HL-60 (cell line): ENCODE measurements around the gene PRDX2.

ENCODE experiments used
- DNase-seq, 2 experiments: peaks; one replicate each; pipeline ENCODE4 v3.0.0-alpha.2; 2010 to 2020; ENCODE audit warnings: low read depth in 1 of 2, low spot score in 1 of 2
- H3K27ac ChIP-seq: fragments of 250-450 bp; sonication (Bioruptor Pico); replicated peaks from 2 replicates; pipeline ENCODE4 v1.5.1; 2020; ENCODE audit warnings: mild to moderate bottlenecking, moderate library complexity
- H3K27me3 ChIP-seq: fragments of 250-450 bp; sonication (Bioruptor Pico); 2 replicates; pipeline ENCODE4 v1.5.1; 2021; ENCODE audit warnings: mild to moderate bottlenecking, moderate library complexity; ENCODE audit not compliant: insufficient read depth, poor library complexity, severe bottlenecking
- H3K4me3 ChIP-seq: replicated peaks from 2 replicates; pipeline ENCODE4 v1.5.1; 2011; ENCODE audit warnings: mild to moderate bottlenecking, control low read depth, low read length; ENCODE audit not compliant: insufficient read depth
- GABPA ChIP-seq: IDR thresholded peaks from 2 replicates; pipeline ENCODE4 v1.6.1; 2012; ENCODE audit warnings: low read depth
- POLR2AphosphoS5 ChIP-seq: IDR thresholded peaks from 2 replicates; pipeline ENCODE4 v1.6.1; 2012; ENCODE audit warnings: low read depth
- SPI1 ChIP-seq: IDR thresholded peaks from 2 replicates; pipeline ENCODE4 v1.6.1; 2012; ENCODE audit warnings: low read depth, mild to moderate bottlenecking, borderline replicate concordance
- TF ChIP-seq, protein P1 (sequence below): IDR thresholded peaks from 2 replicates; pipeline ENCODE4 v1.6.1; 2012; ENCODE audit warnings: low read depth; ENCODE audit not compliant: insufficient replicate concordance
- TF ChIP-seq, protein P2 (sequence below): IDR thresholded peaks from one replicate; pipeline ENCODE4 v1.5.1; 2011; ENCODE audit warnings: low read length, control low read depth, inconsistent platforms; ENCODE audit not compliant: insufficient read depth

PRDX2 gene

DNA sequence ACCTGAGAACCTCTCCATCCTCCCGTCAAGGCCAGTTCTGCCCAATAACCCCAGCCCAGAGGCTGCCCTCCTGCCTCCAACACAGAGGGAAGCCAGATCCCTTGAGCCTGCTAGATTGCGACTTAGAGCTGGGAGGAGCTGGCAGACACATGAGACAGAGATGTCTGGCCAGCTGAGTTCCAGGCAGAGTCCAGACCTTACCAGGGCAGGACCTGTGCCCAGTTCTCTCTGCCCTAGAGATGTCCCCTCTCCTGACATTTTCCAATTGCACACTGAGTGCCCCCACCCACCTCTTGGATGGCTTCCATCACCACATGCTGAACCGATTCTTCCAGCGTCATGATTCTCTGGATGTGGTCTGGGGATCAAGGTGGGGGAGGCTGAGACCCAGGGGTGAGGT lies 29.3 kb downstream of the PRDX2 start:
- DNase-seq: no peak
- Histone ChIP-seq H3K27ac (no peak overlapping the region), H3K4me3 (no peak overlapping the region), H3K27me3 (no peaks in the 10 kb centered on the region)
- TF ChIP-seq, protein P1, sequence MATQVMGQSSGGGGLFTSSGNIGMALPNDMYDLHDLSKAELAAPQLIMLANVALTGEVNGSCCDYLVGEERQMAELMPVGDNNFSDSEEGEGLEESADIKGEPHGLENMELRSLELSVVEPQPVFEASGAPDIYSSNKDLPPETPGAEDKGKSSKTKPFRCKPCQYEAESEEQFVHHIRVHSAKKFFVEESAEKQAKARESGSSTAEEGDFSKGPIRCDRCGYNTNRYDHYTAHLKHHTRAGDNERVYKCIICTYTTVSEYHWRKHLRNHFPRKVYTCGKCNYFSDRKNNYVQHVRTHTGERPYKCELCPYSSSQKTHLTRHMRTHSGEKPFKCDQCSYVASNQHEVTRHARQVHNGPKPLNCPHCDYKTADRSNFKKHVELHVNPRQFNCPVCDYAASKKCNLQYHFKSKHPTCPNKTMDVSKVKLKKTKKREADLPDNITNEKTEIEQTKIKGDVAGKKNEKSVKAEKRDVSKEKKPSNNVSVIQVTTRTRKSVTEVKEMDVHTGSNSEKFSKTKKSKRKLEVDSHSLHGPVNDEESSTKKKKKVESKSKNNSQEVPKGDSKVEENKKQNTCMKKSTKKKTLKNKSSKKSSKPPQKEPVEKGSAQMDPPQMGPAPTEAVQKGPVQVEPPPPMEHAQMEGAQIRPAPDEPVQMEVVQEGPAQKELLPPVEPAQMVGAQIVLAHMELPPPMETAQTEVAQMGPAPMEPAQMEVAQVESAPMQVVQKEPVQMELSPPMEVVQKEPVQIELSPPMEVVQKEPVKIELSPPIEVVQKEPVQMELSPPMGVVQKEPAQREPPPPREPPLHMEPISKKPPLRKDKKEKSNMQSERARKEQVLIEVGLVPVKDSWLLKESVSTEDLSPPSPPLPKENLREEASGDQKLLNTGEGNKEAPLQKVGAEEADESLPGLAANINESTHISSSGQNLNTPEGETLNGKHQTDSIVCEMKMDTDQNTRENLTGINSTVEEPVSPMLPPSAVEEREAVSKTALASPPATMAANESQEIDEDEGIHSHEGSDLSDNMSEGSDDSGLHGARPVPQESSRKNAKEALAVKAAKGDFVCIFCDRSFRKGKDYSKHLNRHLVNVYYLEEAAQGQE: no peak
- TF ChIP-seq, protein P2, sequence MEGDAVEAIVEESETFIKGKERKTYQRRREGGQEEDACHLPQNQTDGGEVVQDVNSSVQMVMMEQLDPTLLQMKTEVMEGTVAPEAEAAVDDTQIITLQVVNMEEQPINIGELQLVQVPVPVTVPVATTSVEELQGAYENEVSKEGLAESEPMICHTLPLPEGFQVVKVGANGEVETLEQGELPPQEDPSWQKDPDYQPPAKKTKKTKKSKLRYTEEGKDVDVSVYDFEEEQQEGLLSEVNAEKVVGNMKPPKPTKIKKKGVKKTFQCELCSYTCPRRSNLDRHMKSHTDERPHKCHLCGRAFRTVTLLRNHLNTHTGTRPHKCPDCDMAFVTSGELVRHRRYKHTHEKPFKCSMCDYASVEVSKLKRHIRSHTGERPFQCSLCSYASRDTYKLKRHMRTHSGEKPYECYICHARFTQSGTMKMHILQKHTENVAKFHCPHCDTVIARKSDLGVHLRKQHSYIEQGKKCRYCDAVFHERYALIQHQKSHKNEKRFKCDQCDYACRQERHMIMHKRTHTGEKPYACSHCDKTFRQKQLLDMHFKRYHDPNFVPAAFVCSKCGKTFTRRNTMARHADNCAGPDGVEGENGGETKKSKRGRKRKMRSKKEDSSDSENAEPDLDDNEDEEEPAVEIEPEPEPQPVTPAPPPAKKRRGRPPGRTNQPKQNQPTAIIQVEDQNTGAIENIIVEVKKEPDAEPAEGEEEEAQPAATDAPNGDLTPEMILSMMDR: no peak
- no peak for TF ChIP-seq GABPA
- no peak for TF ChIP-seq POLR2AphosphoS5
- TF ChIP-seq SPI1: no peak

DNA sequence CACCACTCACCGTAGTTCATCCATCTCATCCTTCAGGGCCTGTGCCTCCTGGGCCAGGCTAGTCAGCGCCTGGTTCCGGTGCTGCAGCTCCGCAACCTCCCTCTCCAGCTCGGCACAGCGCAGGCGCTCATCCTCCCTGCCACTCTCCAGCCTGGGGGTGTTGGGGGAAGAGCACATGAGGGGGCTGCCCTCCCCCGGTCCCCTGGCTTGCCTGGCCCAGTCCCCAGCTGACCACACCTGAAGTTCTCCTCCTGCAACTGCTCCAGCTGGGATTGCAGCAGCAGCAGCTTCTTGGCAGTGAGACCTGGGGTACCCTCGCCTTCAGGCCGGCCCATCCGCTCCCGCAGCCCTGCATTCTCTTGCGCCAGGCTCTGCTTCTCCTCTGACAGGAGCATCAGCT lies 30.7 kb downstream of the PRDX2 start:
- Histone ChIP-seq H3K27ac (no peak overlapping the region), H3K4me3 (no peak overlapping the region), H3K27me3 (no peaks in the 10 kb centered on the region)
- TF ChIP-seq, protein P1: no peak
- TF ChIP-seq, protein P2: no peak
- TF ChIP-seq GABPA (no peak), SPI1 (no peak), POLR2AphosphoS5 (no peak)
- DNase-seq: no peak

DNA sequence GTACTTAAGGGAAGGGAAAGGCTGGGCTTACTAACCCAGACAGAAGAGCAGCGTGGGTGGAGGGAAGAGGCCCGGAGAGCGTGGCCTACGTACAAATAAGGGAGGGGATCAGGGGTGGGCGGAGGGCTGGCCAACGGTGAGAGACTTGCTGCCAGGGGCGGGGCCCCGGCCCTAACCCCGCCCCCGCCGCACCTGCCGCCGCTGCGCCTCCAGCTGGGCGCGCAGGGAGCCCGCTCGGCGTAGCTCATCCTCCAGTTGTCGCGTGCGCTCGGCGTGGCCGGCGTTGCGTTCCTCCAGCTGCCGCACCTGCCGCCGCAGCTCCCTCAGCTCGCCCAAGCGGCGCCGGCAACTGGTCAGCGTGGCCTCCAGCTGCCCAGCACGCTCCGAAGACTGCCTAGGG lies 31.9 kb downstream of the PRDX2 start:
- H3K27ac ChIP-seq: no peak overlapping the region
- no peaks in the 10 kb centered on the region for H3K27me3 ChIP-seq
- no peak overlapping the region for H3K4me3 ChIP-seq
- no peak for DNase-seq
- TF ChIP-seq GABPA (no peak), SPI1 (no peak), POLR2AphosphoS5 (no peak)
- TF ChIP-seq, protein P1: no peak
- TF ChIP-seq, protein P2: no peak
